ENCODE data around the gene FSTL4.

The FSTL4 gene

DNA sequence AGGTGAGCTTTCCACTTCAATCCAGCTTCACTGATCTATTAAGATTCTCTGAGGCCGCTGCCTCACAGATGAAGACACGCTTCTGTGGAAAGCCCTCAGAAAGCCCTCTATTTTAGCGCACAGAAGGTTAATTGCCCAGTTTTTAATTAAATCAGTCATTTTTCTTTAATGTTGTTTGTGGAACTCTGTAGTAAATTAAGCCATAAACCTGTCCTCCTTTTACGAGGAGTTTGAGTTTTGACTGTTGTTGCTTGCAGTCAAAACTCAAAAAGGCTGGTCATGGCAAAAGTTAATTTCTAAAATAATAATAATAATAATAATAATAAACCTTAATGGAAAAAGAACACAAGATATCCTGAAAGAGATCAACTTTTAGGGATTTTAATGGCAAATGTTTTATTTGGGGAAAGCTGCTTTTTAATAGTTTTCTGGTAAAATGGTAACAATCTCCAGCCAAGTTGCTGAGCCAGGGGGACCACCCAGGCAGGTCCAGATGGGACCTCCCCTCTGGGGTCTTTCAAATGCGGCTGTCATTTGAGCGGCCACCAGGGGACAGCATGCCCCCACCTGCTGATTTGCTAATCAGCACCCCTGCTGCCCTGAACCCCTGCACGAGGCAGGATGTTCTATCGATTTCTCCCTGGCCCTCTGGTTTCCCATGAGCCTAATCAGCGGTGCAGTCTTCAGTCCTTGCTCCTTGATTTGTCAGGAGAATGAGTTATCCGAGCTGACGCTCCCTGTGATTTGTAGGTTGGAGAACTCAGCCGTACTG lies 247.2 kb downstream of the FSTL4 start:
- no peak for DNase-seq (ENCODE audit: low read depth)

GRCh38 chr5:133363807-133364587 lies 248.3 kb downstream of the FSTL4 start:
- no peak for DNase-seq (ENCODE audit: low read depth)

GRCh38 chr5:133362438-133362837 lies 249.9 kb downstream of the FSTL4 start:
- DNase-seq (ENCODE audit: low read depth) = no peak

- DNase-seq (ENCODE audit: low read depth) = no peak
Observed at GRCh38 chr5:133361922-133362321, 250.4 kb downstream of the FSTL4 start.

DNA sequence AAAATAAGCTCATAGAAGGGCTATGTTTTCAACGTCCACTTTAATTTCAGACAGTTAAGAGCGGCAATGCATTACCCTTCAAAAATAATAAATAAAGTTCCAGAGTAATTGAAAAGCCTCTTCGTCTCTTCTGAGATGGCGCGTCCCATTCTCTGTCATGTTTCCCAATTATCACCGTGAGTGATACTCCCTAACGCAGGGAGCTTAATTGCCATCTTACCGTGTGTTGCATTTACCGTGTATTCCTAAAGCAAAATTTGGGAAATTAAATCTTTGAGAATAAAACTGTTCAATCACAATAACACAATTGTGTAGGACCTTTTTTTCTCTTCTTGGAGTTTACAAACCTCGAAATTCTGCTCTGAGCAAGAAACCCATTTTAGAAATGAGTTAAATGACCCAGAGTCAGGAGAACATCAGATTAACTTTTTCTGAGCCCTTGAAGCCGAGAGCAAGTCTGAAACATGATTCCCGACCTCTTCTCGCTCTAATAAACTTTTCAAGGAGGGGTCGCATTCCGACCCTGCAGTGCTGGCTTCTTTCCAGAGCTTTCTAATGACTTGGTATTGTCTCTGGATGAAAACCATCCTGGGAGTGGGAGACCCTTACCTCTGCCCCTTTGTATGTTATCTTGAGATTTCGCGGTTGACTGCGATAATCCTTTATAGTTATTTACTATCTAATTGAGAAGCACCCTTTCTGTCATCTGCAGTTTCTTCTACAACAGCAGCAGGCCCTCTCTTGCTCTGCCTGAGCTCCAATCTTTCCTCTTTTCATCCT lies 251.5 kb downstream of the FSTL4 start:
- no peak for DNase-seq (ENCODE audit: low read depth)

DNA sequence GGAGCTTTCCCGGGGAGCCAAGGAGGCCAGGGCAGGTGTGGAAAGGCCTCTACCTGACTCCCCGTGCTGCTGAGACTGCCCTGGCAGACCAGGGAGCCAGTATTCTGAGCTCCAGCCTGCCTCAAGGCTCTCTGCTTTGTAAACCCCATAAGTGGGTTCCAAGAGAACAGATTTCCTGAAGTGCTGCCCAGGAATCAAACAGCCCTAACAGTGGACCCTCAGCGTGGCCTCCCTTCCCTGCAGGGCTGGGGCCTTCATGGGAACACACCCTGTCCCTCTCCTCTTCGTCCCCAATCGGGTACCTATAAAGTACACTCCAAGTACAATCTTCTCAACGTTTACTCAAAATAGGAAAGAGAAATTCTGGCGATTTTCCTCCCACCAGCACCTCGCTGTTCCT lies 252.5 kb downstream of the FSTL4 start:
- no peak for DNase-seq (ENCODE audit: low read depth)

DNA sequence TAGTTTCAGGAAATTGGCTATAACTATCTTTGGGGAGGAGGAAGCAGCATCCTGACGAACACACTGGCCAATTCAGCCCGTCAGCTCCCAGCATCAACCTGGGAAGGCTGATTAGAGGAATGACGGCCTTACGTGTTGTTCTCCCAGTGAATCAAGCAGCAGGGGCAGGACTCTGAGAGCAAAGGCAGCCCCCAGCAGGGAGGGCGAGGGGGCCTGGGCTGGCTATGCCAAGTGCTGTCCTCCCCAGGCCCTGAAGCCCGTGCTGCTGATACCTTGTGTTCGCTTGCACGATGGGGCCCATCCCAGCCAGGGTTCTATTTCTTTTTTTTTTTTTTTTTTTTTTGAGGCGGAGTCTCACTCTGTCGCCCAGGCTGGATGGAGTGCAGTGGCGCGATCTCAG lies 254.1 kb downstream of the FSTL4 start:
- no peak for DNase-seq (ENCODE audit: low read depth)

DNA sequence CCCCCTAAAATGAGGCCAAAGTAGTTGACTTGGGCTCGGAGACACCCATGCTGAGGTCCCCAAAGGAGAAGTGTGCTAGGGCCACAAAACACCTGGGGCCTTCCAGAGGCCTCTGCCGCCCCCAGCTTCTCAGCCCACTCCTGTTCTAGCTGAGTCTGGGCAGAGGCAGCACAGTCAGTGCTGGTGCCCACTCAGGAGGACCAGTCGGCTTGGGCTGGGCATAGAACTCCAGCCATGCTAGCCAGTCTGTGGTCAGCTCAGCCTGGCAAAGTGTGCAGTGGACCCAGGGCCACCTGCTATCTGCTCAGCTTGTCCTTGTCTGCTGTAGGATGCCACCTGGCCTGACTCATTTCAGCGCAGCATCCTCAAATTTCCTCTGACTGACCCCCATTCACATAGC lies 254.6 kb downstream of the FSTL4 start:
- no peak for DNase-seq (ENCODE audit: low read depth)

DNA sequence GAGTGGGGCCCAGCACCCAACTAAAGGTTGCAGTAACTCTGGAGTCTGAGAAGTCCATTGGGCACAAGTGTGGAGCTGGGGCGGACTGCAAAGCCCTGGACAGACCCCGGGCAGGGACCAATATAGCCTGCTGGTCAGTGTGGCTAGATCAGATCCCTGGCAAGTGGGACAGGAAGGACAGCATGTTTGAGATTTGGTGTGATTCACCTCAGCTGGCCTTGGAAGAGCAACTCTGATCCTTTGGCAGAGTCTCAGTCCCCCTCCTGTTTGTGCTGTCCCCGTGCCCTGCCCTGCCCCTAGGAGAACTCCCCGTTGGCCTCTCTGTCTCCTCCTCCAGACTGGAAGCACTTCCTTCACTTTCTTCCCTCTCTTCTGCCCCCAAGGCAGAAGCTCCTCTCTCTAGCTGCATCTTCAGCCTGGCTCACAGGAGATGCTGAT lies 255.3 kb downstream of the FSTL4 start:
- DNase-seq (ENCODE audit: low read depth) = no peak

GRCh38 chr5:133356396-133356983 lies 255.9 kb downstream of the FSTL4 start:
- DNase-seq (ENCODE audit: low read depth) = no peak

- DNase-seq (ENCODE audit: low read depth) = no peak
Observed at GRCh38 chr5:133354323-133355185, 257.8 kb downstream of the FSTL4 start.

DNA sequence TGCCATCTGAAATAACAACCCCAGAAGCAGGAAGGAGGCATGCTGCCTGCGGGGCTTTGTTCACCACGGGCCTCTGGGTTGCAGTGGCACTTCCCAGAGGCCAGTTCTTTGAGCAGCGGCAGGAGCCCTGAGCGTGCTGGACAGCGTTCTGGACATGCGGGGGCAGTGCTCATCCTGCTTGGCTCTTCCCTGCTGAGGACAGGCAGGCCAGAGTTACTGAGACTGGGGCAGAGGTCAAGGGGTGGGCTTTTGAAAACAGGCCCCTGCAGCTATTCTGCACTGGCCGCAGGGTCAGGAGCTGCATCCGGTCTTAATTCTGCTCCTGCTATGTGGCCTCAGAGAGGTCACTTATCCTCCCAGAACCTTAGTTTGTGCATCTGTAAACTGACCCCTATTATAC lies 258.6 kb downstream of the FSTL4 start:
- no peak for DNase-seq (ENCODE audit: low read depth)

DNA sequence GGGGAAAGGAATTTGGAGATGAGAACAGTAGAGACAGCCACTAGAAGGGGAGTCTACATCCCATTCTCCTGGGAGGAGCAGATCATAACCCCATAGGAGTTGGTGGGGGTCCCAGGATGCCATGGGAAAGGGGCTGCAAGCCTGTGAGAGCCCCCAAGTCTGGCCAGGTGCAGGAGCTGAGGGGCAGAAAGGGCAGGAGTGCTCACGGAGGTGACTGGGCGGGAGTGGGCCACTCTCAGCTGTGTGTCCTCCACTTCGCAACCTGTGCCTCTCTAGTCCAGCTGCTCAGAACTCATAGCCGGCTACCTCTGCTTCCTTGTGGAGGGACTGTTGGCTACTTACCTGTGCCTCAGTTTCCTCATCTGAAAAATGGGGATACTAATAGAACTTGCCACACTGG lies 263.9 kb downstream of the FSTL4 start:
- DNase-seq (ENCODE audit: low read depth) = no peak

DNA sequence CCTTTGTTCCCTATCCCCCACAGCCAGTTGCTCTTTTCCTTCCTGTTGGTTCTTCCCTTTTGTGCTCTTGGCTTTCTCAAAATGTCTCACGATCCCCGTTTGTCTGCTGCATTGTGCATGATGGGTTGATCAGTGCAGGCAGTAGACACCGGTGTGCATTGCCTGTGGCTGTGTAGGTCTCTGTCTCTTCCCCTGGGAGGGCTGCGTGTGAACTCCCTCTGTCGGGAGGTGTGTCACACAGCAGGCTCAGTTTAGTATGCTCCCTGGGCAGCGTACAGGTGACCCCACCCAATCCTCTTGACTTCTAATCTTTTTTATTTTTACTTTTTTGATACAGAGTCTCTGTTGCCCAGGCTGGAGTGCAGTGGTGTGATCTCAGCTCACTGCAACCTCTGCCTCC lies 265.3 kb downstream of the FSTL4 start:
- DNase-seq (ENCODE audit: low read depth) = no peak

DNA sequence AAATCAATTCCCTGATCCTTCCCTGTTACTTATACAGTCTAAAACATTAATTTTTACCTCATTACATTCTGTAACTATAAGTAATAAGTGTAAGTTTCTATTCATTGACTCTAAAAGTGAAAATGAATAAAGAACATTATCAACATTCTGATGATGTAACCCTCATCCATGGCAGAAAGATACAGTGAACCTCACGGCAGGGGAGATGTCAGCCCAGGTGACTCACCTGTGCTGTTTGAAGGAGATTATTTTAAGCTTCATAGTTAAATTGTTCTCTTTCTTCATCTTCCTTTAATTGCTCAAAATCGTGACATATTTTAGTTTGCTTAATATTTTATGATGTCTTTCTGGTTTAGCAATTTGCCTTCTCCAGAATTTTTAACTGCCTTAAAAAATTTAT lies 268.1 kb downstream of the FSTL4 start:
- no peak for DNase-seq (ENCODE audit: low read depth)

- no peak for DNase-seq (ENCODE audit: low read depth)
Observed at GRCh38 chr5:133343196-133343595, 269.1 kb downstream of the FSTL4 start.

GRCh38 chr5:133341915-133342710 lies 270.2 kb downstream of the FSTL4 start:
- no peak for DNase-seq (ENCODE audit: low read depth)

- no peak for DNase-seq (ENCODE audit: low read depth)
Observed at GRCh38 chr5:133341296-133341695, 271.0 kb downstream of the FSTL4 start.

DNA sequence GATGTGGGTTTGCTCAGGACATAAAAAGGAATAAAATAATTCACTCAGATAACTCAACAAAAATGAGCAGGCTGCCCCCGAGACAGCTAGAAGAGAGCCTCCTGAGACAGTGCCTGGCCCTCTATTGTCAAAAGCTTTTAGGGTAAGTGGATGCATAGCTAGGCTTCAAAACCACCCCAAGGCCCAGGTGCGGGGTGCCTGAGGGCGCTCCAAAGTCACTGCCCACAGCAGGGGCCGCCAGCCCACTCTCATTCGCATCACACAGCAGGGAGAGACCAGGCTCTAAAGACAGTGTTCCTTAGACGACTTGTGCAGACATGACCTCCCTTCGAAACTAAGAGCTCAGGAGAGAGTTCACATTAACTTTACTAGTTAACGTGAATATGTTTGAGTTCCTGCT lies 271.5 kb downstream of the FSTL4 start:
- DNase-seq (ENCODE audit: low read depth) = no peak

DNA sequence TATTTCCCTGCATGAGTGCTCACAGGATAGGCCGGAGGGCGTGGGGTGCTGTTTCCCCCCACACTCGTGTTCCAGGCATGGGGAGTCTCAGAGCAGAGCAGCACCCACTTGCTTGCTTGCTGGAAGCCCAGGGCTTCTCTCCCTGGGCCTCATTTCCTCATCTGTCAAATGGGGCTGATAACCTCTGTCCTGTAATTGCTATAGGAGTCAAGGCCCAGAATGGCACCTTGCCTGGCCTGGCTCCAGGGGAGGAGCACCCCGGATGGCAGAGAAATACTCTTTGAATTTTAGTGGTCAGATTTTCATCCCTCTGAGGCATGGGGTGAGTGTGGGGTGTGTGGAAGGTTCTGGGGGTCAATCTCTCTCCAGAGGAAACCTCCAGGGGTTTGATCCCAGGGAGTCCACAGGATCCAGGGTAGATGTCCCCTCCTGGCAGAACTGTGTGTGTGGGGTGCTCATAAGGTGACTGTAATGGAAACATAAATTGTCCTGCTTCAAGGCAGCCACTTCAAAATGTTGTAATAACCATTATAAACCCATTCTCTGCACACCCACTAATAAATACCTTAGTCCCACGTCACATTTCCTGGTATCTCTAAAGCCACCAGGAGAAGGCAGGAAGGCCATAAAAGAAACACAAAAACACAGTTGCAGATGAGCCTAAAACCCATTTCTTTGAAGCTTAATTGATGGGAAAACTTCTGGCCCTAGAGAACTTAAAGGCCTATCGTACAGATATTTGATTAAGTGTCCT lies 272.2 kb downstream of the FSTL4 start:
- no peak for DNase-seq (ENCODE audit: low read depth)
